DMS 273 (cell line): Measurements from ENCODE around the gene TRAPPC6A.

Experiments
- DNase-seq: peaks from one replicate; lab custom pipeline; 2025; ENCODE audit not compliant: unreplicated experiment; lab: John Stamatoyannopoulos, UW

Gene TRAPPC6A

DNA sequence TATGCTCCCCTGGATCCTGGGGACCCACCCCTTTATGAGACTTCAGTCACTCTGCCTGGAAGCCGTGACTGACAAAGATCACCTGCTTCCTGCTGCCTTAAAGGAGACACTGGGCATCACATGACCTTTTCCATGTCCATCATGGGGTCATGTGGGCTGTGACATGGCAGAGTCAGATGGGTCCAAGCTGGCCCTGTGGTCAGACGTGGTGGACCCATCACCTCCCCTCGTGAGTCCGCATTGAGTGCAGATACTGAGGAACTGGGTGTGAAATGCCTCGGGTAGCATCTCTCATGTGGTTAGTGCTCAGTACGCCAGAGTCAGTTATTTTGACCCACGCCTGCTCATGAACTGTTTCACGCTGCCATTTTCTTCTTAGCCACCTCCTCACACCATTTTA lies 44.4 kb downstream of the TRAPPC6A start:
- no peak for DNase-seq

DNA sequence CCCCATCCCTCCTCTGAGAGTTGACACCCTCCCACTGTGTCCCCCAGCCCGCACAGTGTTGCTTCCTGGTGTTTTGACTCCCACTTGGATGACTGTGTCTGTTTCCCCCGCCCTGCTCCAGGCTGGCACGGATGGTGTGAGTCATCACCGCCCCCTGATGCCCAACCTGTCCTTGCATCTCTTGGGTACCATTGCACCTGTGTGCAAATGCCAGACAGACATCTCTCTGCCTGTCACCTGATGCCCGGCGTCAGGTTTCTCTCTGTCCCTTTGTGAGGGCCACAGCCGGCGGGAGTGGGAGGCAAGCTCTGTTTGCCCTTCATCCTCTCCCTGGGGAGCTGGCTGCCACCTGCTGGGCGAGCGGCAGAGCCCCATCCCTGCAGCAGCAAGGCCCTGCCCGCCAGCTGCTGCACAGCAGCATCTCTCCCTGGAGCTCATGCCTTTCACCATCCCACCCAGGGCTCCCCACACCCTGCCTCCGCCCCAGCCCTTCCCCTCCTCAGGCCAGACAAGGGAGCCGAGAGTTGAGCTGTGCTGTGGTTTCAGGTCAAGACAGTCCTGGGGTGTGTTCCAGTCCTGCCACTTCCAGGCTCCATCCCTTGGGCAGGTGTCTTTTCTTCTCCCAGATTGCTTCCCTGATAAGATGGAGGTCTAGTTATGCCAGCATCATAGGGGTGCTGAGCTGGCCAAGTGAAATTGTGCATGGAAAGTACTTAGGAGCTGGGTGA lies 47.0 kb downstream of the TRAPPC6A start:
- DNase-seq = peak; percentile 56

DNA sequence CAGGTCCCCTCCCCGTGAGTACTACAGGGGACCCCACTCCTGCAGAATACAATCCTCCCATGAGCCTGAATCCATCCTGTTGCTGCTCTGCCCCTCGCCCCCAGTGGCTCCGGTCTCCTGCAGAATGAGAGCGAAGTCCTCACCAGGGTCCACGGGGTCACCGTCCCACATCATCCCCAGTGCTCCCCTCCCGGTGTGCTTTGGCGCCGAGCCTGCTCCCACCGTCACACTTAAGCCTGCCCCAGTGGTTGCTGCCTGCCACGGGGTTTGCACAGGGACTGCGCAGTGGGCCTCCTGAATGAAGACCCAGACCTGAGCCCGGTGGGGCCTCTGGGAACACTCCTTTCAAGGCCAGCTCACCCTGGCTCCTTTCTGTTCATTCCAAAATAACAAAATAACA lies 47.8 kb downstream of the TRAPPC6A start:
- DNase-seq = no peak

DNA sequence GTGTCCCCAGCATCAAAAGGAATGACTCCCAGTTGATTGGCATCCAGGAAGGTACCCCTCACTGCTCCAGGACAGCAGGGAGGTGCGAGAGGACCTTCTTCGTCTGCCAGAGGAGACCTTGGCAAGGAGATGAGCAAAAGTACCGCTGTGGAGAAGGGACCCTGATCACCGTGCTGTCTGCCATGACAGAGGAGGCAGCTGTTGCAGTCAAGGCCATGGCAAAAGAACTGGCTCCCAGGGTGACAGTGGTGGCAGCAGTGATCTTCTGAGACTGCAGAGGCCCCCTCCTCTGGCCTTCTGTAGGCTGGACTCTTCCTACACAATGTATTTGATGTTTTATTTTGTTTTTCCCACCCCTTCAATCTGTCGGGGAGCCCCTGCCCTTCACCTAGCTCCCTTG lies 49.2 kb downstream of the TRAPPC6A start:
- DNase-seq = no peak

DNA sequence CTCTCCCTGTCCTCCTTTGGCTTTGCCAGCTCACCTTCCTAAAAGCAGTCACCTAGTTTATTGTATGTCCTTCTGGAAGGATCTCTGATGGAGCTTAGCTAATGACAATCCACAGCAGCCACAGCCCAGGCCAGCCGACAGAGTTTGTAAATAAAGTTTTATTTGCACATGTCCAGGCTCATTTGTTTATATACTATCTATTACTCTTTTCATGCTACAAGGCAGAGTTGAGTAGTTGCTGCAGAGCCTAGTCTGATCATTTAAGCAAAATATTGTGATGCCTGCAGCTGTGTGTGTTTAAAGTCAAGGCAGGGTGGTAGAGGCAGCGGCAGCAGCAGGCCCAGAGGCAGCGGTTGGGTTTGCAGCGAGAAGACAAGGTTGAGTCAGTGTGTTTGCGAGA lies 49.9 kb downstream of the TRAPPC6A start:
- no peak for DNase-seq

DNA sequence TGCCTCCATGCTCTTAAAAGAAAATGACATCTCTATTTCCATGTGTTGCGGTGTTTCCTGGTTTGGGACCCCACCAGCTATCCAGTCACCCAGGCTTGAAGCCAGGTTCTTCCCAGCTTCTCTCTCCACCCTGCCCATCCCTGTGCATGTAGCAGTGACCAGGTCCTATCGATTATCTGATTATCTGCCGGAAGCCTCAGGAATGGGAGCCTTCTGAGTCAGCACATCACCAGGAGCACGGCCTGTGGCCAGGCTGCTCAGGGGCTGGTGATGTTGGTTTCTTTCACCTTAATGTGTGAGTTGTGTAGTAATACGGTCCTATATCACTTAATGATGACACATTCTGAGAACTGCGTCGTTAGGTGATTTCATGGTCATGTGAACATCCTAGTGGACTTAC lies 51.4 kb downstream of the TRAPPC6A start:
- no peak for DNase-seq

DNA sequence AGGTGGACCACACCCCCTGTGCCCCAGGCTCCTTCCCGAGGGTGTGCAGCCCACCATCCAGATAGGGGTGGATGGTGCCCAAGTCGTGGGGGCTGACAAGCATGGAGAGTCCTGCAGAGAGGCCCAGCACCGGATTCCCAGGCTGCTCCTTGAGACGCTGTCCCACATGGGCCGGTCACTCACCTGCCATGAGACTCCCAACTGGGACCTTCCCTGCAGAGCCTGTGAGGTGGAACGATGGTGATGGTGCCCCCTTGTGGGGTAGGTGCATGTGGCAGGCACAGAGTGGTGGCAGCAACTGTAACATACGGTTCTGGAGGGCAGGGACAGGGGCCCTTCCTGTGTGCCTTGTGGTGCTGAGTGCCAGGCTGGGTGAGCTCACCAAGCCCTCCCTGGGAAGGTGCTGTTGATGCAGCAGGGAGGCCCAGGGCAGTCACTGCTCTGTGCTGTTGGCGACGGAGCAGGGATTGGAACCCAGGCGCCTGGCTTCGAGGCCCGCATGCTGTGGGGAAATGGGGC lies 52.0 kb downstream of the TRAPPC6A start:
- peak; percentile 84 for DNase-seq

DNA sequence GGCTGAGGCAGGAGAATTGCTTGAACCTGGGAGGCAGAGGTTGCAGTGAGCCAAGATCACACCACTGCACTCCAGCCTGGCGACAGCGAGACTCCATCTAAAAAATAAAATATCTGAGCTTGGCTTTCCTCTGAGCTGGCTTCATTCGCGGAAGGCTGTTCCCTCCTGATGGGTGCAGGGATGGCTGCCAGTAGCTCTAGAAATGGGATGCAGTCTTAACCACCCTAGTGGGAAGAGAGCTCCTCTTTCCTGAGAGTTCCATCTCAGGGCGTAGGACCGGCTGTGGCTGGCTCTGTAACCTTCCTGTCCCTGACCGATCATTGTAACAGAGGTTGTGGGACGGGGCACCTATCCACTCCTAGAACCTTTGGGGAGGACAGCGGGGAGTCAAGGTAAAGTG lies 52.7 kb downstream of the TRAPPC6A start:
- DNase-seq = no peak

DNA sequence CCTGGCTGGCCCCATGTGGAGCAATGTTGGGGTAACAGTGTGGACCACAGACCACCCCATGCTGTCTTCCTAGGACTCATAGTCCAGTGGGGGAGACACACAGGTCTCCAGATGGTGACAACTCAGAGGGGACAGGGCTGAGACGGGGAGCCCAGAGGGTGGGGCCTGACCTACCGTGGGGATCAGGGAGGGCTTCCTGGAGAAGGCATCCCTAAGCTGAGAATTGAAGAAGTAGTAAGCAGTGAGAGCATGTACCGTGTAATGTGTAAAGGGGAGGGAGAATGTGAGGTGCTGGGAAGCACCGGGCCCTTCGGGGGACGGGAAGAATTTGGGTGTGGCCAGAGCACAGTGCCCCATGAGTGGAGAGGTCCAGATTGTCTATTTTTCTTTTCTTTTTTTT lies 54.0 kb downstream of the TRAPPC6A start:
- DNase-seq = no peak

DNA sequence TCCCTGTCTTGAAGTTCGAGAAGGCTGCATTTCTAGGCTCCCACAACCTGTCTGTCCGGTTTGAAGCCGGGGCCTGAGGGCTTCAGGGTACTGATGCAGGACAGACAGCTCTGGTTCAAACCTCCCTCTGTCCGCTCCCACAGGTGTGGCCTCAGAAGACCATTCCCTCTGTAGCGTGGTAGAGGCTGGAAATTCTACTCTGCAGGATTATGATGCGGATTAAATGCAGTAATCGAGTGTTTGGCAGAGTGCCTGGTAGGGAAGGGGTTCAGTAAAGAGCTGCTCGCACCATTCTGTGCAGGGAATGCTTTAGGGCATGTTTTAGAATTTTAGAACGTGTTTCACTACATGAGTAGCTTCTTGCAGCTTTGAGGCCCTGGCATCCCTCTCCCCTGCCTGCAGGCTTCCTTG lies 54.6 kb downstream of the TRAPPC6A start:
- DNase-seq = no peak

DNA sequence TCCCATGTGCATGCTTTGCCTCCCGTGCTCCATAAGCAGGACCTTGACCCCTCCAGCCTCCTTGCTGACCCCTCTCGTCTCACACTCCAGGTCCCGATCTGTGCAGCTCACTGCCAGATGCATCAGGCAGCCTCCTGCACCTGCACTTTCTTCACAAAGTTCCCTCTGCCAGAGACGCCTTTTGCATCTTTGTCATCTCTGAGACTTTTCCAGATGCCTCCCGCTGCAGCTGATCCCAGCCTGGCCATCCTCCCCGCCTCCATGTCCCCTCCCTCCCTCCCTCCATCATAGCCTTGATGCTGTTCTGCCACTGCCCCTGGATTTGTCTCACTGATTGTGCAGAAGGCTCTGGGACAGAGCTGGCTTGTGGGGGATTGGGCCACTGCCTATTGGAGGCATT lies 55.2 kb downstream of the TRAPPC6A start:
- no peak for DNase-seq

DNA sequence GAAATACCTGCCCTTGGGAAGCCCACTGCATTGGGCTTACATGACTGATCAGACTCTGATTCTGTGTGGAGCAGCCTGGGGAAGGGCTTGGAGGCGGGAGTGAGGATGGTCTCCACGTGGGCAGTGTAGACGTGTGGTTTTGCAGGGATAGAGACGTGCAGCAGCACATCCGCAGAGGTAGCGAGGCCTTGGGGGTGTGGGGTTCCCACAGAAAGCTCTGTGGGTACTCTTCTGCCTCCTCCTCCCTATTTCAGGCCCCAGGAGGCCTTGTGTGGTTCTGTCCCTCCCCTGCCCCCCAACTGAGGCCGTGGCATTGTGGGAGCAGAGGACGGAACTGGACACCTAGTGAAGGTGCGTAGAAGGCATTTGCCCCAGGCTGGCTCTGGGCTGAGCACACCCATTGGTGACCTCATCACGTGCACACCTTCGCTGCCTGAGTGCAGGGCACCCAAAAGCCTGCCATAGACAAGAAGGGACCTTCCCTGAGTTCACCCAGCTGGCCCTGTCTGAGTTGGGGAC lies 56.2 kb downstream of the TRAPPC6A start:
- no peak for DNase-seq

DNA sequence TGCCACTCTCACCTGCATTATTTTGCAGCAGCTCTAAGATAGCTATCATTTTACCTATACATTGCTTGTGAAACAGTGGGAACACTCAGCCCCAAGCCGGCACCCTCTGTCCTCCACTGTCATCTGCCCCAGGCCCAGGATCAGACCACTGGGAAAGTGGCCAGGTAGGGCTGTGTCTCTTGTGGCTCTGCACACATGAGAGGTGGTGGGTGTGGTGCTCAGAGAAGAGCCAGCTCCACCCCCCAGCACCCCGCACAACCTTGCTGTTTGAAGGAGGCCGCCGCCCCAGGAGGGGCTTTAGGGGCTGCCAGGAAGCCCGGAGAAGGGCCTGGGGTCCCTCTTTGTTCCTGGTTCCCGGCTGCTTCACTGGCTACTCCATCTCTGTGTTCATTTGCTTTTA lies 58.5 kb downstream of the TRAPPC6A start:
- DNase-seq = no peak

DNA sequence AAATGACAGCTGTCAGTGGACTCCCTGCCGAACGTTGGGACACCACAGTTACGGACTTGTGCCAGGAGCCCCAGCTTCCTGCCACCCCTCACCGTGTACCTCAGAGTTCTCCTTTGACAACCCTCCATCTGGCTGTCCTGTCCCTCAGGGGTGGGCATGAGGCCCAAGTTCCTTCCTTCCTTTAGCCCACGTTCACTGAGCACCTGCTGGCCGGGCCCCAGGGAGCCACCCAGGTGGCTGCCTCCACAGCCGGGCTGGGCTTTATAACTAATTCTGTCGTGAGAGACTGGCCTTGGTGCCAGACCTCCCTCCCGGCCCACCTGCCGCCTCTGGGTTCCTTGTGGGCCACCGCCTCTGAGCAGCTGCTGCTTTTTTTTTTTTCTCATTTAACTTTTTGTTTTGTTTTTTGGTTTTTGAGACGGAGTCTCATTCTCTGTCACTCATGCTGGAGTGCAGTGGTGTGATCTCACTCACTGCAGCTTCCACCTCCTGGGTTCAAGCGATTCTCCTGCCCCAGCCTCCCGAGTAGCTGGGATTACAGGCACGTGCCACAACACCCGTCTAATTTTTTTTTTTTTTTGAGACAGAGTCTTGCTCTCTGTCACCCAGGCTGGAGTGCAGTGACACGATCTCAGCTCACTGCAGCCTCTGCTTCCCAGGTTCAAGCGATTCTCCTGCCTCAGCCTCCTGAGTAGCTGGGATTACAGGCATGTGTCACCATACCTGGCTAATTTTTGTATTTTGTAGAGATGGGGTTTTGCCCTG lies 59.3 kb downstream of the TRAPPC6A start:
- DNase-seq = peak; percentile 79

DNA sequence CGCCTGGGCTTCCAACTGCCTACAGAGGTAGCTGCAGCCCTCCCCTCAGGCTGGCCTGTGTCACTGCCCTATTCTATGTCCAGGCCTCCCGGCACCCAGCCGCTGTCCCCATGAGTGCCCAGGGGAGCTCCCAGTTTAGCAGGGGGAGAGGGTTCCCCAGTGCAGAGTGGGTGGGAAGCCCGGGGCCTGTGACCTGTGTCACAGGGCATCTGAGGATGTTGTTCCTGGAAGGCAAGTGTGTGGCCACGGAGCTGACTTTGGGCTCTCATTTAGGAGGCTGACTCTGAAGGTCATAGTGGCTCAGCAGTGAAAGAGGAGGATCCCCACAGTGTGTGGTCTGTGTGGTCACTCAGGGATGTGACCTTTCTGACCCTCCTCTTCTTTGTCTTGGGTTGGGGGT lies 59.9 kb downstream of the TRAPPC6A start:
- DNase-seq = no peak

DNA sequence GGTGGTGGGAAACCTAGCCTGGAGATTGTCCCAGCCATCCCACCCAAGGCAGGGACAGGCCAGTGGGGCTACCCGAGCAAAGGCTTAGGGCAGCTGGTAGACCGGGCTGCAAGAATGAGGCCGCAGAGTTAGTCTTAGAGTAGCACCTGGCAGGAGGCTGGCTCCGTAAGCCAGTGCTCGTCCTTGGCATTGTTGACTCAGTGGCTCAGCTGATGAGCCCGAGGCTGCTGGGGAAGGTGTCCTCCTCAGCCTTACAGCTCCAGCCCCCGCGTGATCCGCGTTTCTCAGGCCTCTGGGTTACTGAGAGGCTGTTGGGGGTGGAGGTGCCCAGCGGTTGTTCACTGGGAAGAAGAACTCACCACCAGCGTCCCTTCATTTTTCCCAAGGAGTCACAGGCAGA lies 60.4 kb downstream of the TRAPPC6A start:
- DNase-seq = peak; percentile 40

DNA sequence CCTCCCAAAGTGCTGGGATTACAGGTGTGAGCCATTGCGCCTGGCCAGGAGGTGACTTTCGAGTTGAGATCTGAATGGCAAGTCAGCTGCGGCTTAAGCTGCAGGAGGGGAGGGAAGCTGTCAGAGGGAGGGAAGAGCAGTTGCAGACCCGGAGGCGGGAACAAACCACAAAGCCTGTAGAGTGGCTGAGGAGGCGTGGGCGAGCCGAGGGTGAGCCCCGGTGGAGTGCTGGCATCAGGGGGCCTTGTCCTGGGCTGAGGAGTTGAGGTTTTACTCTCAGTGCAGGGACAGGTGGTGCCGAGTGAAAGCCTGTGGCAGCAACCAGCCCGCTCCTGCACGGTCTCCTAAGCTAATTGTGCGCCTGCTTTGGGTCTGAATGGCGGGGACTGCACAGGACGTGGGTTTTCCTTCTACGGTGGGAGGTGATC lies 60.9 kb downstream of the TRAPPC6A start:
- DNase-seq = peak; percentile 68

DNA sequence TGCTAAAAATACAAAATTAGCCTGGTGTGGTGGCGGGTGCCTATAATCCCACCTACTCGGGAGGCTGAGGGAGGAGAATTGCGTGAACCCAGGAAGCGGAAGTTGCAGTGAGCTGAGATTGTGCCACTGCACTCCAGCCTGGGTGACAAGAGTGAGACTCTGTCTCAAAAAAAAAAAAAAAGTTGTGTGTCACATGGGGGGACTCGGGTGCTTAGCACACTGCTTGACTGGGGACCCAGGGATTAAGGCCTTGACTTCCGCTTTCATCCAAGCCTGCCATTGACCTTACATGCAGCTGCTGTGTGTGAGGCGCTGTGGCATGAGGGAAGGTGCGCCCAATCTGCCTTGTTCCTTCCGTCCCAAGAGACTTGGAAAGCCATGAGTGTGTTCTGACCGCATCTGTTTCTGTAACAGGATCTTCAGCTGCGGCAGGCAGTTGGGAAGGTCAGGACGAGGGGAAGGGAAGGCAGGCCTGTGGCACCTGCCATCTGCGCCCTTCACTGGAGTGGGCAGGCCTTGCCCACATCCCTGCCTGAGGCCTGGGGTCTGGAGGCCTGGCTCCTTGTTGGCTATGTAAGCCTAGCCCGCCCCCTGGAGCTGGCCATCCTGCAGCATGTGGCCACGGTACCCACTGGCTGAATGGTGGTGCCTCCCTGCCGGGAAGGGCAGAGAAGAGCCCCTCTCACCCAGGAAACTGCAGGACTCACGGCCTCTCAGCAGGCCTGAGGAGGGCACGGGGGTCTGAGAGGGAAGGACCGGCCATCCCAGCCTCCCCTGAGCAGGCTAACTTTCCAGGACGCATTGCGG lies 62.0 kb downstream of the TRAPPC6A start:
- peak; percentile 97 for DNase-seq

DNA sequence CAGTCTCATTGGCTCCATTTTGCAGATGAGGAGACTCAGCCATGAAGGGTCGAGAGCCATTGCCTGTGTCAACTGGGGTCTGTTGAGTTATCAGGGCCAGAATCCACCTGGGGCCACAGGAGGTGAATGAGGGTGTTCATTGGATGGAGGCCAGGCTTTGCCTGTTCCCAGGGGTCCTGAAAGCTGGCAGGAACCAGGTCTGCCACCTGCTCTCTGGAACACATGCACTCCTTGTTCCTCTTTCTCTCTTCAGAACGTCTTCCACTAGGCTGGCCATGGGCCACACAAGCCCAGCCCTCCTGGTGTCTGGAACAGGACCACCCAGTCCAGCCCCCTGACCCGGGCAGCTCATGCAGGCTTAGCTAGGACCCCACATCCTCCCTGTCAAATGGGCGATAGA lies 63.9 kb downstream of the TRAPPC6A start:
- peak; percentile 27 for DNase-seq

DNA sequence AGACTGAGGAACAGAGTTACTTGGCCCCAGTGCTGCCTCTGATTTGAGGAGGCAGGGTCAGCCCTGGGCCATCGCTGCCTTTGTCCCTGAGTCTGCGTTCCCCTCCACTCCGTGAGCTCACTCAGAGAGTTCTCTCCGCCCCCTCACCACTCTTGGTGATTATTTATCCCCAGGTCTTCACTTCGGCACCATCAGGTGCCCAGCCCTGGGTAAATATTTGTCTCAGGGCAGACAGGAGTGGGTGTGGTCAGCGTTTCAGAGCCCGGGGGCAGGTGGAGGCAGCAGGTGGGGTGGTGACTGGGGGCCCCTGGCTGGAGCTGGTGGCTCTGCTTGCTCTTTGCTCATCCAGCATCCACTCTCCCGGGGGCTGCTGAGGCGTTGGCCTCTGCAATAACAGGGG lies 64.4 kb downstream of the TRAPPC6A start:
- no peak for DNase-seq
